Measurements from ENCODE around the gene STAB1.
"Not testable (repeated sequence)": the region's sequence is repeated elsewhere in the genome, so short reads cannot be mapped to it uniquely, and the experiment has no call there.

The STAB1 gene

GRCh38 chr3:52524752-52525679 is 29.9 kb downstream of the STAB1 start:
- no peak for DNase-seq

GRCh38 chr3:52525680-52526561 is 30.8 kb downstream of the STAB1 start:
- no peak for DNase-seq

GRCh38 chr3:52526671-52527038 is 31.5 kb downstream of the STAB1 start:
- DNase-seq = not testable (repeated sequence)

GRCh38 chr3:52527039-52527731 is 32.0 kb downstream of the STAB1 start:
- no peak for DNase-seq

GRCh38 chr3:52527732-52528585 is 32.8 kb downstream of the STAB1 start:
- no peak for DNase-seq

- DNase-seq = no peak
These were observed 33.6 kb downstream of the STAB1 start for GRCh38 chr3:52528586-52529375.

GRCh38 chr3:52529376-52530333 is 34.5 kb downstream of the STAB1 start:
- DNase-seq = no peak

GRCh38 chr3:52530918-52531826 is 36.0 kb downstream of the STAB1 start:
- DNase-seq = no peak

- DNase-seq = no peak
These were observed 36.9 kb downstream of the STAB1 start for GRCh38 chr3:52531860-52532516.

GRCh38 chr3:52532517-52532837 is 37.3 kb downstream of the STAB1 start:
- DNase-seq = peak; percentile 26

GRCh38 chr3:52532838-52533622 is 37.9 kb downstream of the STAB1 start:
- no peak for DNase-seq

DNA sequence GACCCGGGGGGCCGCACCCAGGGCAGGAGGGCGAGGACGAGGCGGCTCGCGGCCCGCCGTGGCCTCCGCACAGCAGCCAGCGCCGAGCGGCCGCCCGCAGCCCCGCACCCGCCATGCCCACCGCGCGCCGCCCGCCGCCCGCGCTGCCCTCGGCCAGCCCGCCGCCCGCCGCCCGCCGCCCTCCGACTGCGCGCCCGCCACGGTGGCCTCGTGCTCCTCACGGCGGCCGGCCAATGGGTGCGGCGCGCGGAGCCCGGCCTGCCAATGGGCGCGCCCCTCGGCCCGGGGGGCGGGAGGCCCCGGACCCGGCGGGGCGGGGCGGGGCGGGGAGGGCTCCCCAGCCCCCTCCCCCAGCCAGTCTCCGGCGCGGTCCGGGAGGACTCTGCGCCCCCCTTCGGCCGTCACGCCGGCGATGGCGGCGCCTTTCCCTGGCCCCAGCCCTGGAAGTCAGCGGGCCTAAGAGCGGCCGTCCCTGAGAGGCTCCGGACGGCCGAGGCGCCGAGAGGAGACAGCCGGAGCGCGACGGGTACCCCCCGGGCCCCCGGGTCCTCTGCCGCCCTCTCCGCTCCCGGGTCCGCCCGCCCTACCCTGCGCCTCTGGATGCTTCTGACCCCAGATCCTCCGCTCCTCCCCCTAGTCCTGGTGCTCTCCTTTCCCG is 38.6 kb downstream of the STAB1 start, which contains the start of gene NT5DC2:
Gene NT5DC2 (minus strand): TSS at position 235 of the 658 bp plus-strand sequence. CDS start 120 bp downstream, at position 115.
- peak; percentile 50 for DNase-seq

- no peak for DNase-seq
These were observed 39.4 kb downstream of the STAB1 start for GRCh38 chr3:52534281-52535183.

DNA sequence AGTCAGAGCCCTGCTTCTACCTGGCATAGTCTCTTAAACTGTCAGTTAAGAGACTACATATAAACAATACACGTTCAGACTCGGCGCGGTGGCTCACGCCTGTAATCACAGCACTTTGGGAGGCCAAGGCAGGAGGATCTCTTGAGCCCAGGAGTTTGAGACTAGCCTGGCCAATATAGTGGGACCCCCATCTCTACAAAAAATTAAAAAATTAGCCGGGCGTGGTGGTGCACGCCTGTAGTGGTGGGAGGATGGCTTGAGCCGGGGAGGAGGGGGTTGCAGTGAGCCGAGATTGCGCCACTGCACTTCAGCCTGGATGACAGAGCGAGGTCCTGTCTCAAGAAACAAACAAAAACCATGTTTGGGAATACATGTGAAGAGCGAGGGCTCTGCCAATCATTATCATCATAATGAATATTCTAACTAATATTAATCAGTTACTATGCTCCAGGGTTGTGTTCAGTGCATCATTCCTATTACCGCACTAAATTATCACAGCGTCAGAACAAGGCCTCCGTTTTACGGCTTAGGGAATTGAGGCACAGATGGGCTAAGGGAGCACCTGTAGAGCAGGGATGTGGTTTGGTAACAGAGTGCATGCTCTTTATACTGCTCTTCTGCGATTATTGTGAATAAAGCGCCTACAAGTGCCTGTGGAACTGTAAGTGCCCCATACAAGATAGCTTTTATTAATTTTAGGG is 40.4 kb downstream of the STAB1 start:
- DNase-seq = no peak

DNA sequence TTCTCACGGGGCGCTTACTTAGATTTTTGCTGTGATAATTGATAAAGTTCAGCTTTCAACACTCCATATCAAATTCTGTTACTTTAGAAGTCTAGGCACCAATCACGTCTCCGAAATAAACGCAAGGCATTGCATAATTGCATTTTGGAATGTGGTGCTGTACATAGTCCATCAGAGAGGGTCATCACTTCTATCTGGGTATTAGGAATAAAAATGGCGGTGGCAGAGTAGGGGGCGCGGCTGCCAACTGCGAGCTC is 40.9 kb downstream of the STAB1 start:
- no peak for DNase-seq

All from CD4-positive, alpha-beta T cell treated with Interleukin-4 for 4 hours (primary cell).